ENCODE measurements around the gene TRIP12.

DNA sequence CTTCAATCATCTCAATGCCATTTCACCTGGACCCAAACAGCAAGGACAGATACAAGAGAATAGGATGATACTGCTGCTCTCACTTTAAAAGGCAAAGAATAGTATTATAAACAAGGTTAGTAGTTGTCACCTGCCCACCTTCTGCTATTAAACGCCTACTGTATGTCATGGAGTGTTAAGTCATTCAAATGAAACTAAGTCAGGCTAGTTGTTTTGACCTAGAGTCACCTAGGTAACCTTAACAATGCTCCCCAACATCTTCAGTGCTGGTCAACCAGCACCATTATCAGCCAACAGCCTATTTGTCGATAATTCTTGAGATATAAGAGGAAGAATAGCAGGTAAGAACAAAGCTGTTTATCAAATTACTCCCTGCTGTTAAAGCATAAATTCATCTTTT, 39.2 kb downstream of the TRIP12 start:
- TF ChIP-seq, protein P1, sequence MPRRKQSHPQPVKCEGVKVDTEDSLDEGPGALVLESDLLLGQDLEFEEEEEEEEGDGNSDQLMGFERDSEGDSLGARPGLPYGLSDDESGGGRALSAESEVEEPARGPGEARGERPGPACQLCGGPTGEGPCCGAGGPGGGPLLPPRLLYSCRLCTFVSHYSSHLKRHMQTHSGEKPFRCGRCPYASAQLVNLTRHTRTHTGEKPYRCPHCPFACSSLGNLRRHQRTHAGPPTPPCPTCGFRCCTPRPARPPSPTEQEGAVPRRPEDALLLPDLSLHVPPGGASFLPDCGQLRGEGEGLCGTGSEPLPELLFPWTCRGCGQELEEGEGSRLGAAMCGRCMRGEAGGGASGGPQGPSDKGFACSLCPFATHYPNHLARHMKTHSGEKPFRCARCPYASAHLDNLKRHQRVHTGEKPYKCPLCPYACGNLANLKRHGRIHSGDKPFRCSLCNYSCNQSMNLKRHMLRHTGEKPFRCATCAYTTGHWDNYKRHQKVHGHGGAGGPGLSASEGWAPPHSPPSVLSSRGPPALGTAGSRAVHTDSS (CRISPR knock-in tag; conservative IDR thresholded peaks at IDR 0.05): no peak
- TF ChIP-seq ELF4 (CRISPR knock-in tag; IDR thresholded peaks at IDR 0.05; ENCODE audit: borderline replicate concordance): no peak
- TF ChIP-seq, protein P2, sequence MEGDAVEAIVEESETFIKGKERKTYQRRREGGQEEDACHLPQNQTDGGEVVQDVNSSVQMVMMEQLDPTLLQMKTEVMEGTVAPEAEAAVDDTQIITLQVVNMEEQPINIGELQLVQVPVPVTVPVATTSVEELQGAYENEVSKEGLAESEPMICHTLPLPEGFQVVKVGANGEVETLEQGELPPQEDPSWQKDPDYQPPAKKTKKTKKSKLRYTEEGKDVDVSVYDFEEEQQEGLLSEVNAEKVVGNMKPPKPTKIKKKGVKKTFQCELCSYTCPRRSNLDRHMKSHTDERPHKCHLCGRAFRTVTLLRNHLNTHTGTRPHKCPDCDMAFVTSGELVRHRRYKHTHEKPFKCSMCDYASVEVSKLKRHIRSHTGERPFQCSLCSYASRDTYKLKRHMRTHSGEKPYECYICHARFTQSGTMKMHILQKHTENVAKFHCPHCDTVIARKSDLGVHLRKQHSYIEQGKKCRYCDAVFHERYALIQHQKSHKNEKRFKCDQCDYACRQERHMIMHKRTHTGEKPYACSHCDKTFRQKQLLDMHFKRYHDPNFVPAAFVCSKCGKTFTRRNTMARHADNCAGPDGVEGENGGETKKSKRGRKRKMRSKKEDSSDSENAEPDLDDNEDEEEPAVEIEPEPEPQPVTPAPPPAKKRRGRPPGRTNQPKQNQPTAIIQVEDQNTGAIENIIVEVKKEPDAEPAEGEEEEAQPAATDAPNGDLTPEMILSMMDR (CRISPR knock-in tag; IDR thresholded peaks at IDR 0.05): no peak
- no peak for TF ChIP-seq ZZZ3 (CRISPR knock-in tag; IDR thresholded peaks at IDR 0.05; ENCODE audit: borderline replicate concordance)
- TF ChIP-seq EZH2 (conservative IDR thresholded peaks at IDR 0.05; ENCODE audit: low read depth, low read length): no peak
- TF ChIP-seq POLR2A (IDR thresholded peaks at IDR 0.05; ENCODE audit: insufficient read depth in 1 of 2, low read depth in 2 of 2, low read length in 2 of 2): no peak
